Neural cell (in vitro differentiated cells): ENCODE data around the gene CHODL. TPM values are rescaled to one million over a fixed set of nuclear protein-coding genes. Genes with fewer than 3 reads are reported as not detected.

ENCODE experiments used
- H2AFZ ChIP-seq: fragments of 200-600, 300-800 bp; sonication (generic), shearing (Covaris generic); 2 replicates; pipeline ENCODE4 v1.6.0; 2014; ENCODE audit warnings: low read depth, mild to moderate bottlenecking, antibody characterized with exemption, low read length, moderate library complexity
- H3F3A ChIP-seq: fragments of 200-600 bp; shearing (Covaris generic); 2 replicates; pipeline ENCODE4 v1.6.1; 2016; ENCODE audit warnings: mild to moderate bottlenecking, moderate library complexity, mixed read lengths, antibody characterized with exemption, low read length; ENCODE audit not compliant: insufficient read depth, poor library complexity, severe bottlenecking
- H3K27ac ChIP-seq: fragments of 200-600, 300-800 bp; sonication (generic), shearing (Covaris generic); 2 replicates; pipeline ENCODE4 v1.5.1; 2014; ENCODE audit warnings: mild to moderate bottlenecking, low read length, moderate library complexity
- H3K27me3 ChIP-seq: fragments of 300-800, 200-600 bp; sonication (generic), shearing (Covaris generic); 2 replicates; pipeline ENCODE4 v1.6.0; 2014; ENCODE audit warnings: mild to moderate bottlenecking, low read depth, low read length, moderate library complexity; ENCODE audit not compliant: insufficient read depth
- H3K36me3 ChIP-seq: fragments of 300-800, 200-600 bp; sonication (generic), shearing (Covaris generic); 2 replicates; pipeline ENCODE4 v1.5.1; 2014; ENCODE audit warnings: mild to moderate bottlenecking, antibody characterized with exemption, low read length, moderate library complexity; ENCODE audit not compliant: insufficient read depth
- H3K4me2 ChIP-seq: fragments of 300-800, 200-600 bp; sonication (generic), shearing (Covaris generic); 2 replicates; pipeline ENCODE4 v1.6.0; 2014; ENCODE audit warnings: mild to moderate bottlenecking, low read length
- H3K4me3 ChIP-seq: fragments of 300-800, 200-600 bp; sonication (generic), shearing (Covaris generic); 2 replicates; pipeline ENCODE4 v1.5.1; 2014; ENCODE audit warnings: mild to moderate bottlenecking, low read length, moderate library complexity
- H3K79me2 ChIP-seq: fragments of 200-600 bp; shearing (Covaris generic); replicated peaks from 2 replicates; pipeline ENCODE4 v1.6.0; 2014; ENCODE audit warnings: mild to moderate bottlenecking, low read length, moderate library complexity; ENCODE audit not compliant: insufficient read depth
- H3K9ac ChIP-seq: fragments of 300-800, 200-600 bp; sonication (generic), shearing (Covaris generic); 2 replicates; pipeline ENCODE4 v1.6.1; 2016; ENCODE audit warnings: mild to moderate bottlenecking, low read length, mixed read lengths
- H3K9me2 ChIP-seq: fragments of 200-600 bp; shearing (Covaris generic); 2 replicates; pipeline ENCODE4 v1.6.1; 2016; ENCODE audit warnings: mild to moderate bottlenecking, low read length, mixed read lengths; ENCODE audit not compliant: insufficient read depth
- H3K9me3 ChIP-seq: fragments of 200-600, 300-800 bp; sonication (generic), shearing (Covaris generic); 2 replicates; pipeline ENCODE4 v1.6.1; 2016; ENCODE audit warnings: mild to moderate bottlenecking, mixed run types, low read length, moderate library complexity, mixed read lengths
- H4K20me1 ChIP-seq: fragments of 200-600 bp; shearing (Covaris generic); 2 replicates; pipeline ENCODE4 v1.6.1; 2016; ENCODE audit warnings: mild to moderate bottlenecking, mixed run types; ENCODE audit not compliant: insufficient read depth
- CTCF ChIP-seq: fragments of 450-650 bp; IDR thresholded peaks from 2 replicates; pipeline ENCODE4 v1.5.1; 2014; ENCODE audit warnings: antibody characterized with exemption, mild to moderate bottlenecking, moderate library complexity; ENCODE audit not compliant: poor library complexity, severe bottlenecking
- EP300 ChIP-seq: fragments of 450-650 bp; conservative IDR thresholded peaks from 2 replicates; pipeline ENCODE4 v1.6.1; 2014; ENCODE audit warnings: antibody characterized with exemption, mild to moderate bottlenecking, moderate library complexity; ENCODE audit not compliant: poor library complexity, severe bottlenecking
- EZH2 ChIP-seq: fragments of 200-600, 300-800 bp; shearing (Covaris generic), sonication (generic); IDR thresholded peaks from 2 replicates; pipeline ENCODE4 v1.6.1; 2014; ENCODE audit warnings: antibody characterized with exemption, low read length, borderline replicate concordance, mild to moderate bottlenecking; ENCODE audit not compliant: insufficient read depth, poor library complexity, severe bottlenecking
- MXI1 ChIP-seq: fragments of 450-650 bp; conservative IDR thresholded peaks from 2 replicates; pipeline ENCODE4 v1.6.1; 2014; ENCODE audit warnings: antibody characterized with exemption, mild to moderate bottlenecking; ENCODE audit not compliant: poor library complexity, severe bottlenecking
- POLR2AphosphoS5 ChIP-seq: IDR thresholded peaks from 2 replicates; pipeline ENCODE4 v1.6.1; 2012
- RAD21 ChIP-seq: fragments of 450-650 bp; conservative IDR thresholded peaks from 2 replicates; pipeline ENCODE4 v1.6.1; 2014; ENCODE audit warnings: antibody characterized with exemption, mild to moderate bottlenecking, moderate library complexity
- REST ChIP-seq: IDR thresholded peaks from 2 replicates; pipeline ENCODE4 v1.6.1; 2012; ENCODE audit warnings: borderline replicate concordance
- TAF1 ChIP-seq: IDR thresholded peaks from 2 replicates; pipeline ENCODE4 v1.6.1; 2012; ENCODE audit warnings: low read depth
- polyA plus RNA-seq: library from polyadenylated mRNA; depleted of rRNA; stranded (reverse); fragments of >200 nt; gene quantifications from 2 replicates; pipeline ENCODE4 v1.2.3, GENCODE V29; 2014

CHODL gene
- polyA plus RNA-seq, 1 donor from 2014 or later = 28.8 TPM

- no peaks in the 10 kb centered on the region for H3K79me2 ChIP-seq
- H3K27ac ChIP-seq = no peak overlapping the region
- H2AFZ ChIP-seq = no peak overlapping the region
- H3K36me3 ChIP-seq = no peaks in the 10 kb centered on the region
- no peaks in the 10 kb centered on the region for H3K9me2 ChIP-seq
- no peak overlapping the region for H3K9ac ChIP-seq
- H4K20me1 ChIP-seq = no peaks in the 10 kb centered on the region
- no peaks in the 10 kb centered on the region for H3F3A ChIP-seq
- H3K9me3 ChIP-seq = no peaks in the 10 kb centered on the region
- no peak overlapping the region for H3K4me2 ChIP-seq
- TF ChIP-seq EZH2 (no peak), MXI1 (no peak), RAD21 (no peak), EP300 (no peak), TAF1 (no peak), POLR2AphosphoS5 (no peak), CTCF (no peak), REST (no peak)
- no peak overlapping the region for H3K4me3 ChIP-seq
- H3K27me3 ChIP-seq = no peaks in the 10 kb centered on the region
Measured at GRCh38 chr21:18298228-18298627, 53.6 kb downstream of the CHODL start.

Other genes with a start within 250 kb of the CHODL start
- gene TMPRSS15, start 159.0 kb downstream of the CHODL start, polyA plus RNA-seq = 0.18 and 0.50 TPM in 2 replicates